Activated effector memory CD4-positive, alpha-beta T cell treated with anti-CD3 and anti-CD28 coated beads, Interleukin-2, amount 50 U/mL, for 16 hours (primary cell): Measurements from ENCODE around the gene AATF.

ENCODE experiments used
- DNase-seq: peaks from one replicate; pipeline ENCODE4 v3.0.0-alpha.2; 2020

The AATF gene

DNA sequence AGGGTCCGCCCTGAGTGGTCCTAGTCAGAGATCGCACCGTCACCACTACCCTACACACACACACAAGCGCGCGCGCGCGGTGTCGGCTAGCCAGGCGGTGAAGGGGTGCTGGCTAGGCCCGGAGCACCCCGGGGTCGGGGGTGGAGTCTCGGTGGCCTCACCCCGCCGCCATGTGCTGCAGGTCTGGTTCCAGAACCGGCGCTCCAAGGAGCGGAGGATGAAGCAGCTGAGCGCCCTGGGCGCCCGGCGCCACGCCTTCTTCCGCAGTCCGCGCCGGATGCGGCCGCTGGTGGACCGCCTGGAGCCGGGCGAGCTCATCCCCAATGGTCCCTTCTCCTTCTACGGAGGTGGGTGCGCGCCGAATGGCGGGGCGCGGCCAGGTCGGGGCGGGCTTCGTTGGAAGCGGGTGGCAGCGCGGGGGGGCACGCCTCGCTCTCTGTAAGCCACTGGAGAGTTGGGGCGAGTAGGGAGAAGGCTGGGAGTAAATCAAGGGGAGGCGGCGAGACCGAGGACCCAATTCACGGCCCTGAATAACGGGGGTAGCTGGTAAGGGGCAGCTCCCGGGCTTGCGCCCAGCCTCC, 6.6 kb upstream of the AATF start:
- peak; percentile 63 for DNase-seq

DNA sequence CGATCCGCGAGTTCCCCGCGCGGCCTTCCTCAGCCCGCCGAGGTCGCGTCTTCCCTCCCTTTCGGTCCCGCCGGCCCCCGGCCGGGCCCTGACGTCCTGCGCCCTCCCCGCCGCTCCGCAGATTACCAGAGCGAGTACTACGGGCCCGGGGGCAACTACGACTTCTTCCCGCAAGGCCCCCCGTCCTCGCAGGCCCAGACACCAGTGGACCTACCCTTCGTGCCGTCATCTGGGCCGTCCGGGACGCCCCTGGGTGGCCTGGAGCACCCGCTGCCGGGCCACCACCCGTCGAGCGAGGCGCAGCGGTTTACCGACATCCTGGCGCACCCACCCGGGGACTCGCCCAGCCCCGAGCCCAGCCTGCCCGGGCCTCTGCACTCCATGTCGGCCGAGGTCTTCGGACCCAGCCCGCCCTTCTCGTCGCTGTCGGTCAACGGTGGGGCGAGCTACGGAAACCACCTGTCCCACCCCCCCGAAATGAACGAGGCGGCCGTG, 6.1 kb upstream of the AATF start:
- peak; percentile 68 for DNase-seq

DNA sequence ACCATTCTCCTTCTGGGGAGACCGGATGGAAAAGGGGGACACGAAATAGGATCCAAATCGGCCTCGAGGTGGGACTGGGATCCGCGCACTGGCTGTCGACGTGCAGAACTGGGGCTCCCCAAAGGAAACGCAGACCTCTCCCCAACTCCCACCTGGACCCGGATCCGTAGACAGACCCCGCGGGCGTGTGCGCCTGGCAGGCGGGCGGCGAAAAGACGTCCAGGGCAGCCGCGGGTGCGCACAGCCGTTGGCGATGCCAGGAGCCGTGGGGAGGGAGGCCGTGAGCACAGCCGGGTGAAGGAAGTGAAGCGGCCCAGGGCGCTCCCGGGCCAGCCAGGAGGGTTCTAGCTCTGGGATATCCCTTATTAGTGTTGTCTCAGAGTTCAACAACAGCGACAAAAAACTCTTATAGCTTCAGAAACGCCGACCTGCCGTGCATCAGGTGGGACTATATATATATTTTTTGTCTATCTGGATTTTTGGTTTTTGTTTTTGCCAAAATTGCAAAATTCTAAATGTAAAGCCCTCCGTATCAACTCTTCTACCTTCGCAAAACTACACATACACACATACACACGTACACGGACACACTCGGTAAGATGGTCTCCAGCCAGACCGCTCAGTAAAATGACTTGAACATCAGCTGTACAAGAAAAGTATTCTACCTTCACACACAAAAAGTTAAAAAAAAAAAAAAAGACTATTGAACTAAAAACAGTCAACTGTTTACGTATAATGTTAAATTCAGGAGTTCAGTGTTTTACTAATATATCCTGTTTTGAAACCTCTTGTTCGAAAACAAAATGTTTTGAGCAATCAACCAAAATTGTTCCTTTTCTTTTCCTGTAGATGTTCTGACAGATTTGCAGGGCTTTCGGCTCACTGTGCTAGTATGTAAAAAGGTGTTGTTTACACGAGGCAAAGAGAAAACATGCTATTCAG, 5.2 kb upstream of the AATF start:
- peak; percentile 60 for DNase-seq

DNA sequence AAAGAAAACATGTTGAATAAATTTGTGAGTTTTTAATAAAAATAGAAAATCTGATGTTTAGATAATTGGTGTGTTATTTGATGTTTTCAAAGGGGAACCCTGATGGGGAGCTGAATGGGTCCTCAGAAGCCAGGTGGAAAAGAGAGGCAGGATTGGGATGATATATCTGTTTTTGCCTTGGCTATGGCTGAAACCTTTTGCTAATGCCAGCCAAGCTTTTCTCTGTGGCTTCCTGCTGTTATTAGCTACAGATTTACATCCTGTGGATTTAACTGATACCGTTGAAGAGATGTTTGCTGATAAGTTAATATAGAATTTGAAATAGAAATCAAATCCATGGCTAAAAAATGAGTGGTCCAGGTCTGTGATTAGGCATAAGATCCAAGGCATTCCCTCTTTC, 4.2 kb upstream of the AATF start:
- DNase-seq: no peak

DNA sequence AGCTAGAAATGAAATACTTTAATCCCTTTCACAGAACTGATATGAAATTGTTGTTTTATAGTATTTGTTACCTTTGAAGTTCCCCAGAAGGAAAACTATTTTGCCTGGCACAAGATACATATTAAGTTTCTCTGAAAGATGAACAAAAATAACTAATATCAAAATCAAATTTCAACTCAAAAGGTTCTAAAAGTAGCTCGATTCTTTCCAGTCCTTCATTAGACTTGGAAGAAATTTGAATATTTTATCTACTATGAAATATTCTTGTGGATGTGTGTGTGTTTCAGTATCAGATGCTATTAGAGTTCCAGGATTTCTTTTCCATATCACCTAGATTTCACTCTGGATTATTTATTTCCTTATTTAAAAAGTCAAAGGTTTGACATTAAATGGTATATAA, 3.6 kb upstream of the AATF start:
- no peak for DNase-seq

DNA sequence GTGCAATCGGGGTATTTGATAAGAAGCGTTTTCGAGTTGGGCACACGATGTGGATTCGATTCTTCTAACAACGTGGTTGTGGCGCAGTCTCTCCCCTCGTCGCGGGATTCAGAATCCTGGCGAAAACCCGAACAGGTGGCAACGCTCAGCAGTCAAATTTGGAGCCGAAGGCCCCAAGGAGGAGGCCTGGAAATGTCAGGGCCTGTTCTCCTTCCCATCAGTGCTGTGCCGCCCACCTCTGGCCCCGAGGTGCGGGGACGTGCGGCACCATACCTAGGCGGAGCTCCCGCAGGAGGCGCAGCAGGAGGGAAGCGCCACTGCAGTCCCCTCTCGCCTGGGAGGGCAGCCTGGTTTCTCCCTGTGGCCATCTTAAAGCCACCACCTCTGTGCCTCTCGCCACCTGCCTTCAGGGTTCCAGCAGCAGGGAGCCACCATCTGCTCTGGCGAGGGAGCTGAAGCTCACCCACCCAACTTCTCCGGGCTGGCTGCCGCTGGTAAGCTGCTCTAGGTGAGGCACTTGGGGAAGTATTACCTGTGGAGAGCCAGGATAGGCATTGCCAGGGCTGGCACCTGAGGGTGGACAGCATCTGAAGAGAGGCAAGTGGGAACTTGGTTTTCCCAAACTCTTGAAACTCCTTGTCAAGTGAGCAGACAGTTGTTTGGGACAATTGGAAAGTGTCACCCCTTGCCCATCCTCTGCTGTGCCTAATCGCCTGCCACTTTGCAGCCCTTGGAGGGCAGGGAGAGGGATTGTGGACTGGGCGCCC, 2.6 kb upstream of the AATF start:
- DNase-seq: no peak

DNA sequence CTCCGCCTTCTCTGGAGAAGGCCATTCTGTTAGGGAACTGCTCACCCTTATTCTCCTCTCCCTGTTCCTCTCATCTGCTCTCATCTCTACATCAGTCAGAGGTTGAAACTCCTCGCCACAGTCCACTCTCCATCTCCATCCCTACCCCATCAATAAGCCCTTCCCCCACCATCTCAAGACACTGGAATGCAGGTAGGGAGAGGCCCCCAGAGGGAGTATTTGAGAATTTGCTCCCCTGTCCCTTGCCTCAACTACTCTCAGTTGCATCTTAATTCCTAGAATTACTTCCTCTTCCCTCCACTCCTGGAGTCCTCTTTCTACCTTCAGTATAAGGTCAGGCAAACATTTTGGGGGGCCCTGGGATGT, 2.0 kb upstream of the AATF start:
- no peak for DNase-seq

DNA sequence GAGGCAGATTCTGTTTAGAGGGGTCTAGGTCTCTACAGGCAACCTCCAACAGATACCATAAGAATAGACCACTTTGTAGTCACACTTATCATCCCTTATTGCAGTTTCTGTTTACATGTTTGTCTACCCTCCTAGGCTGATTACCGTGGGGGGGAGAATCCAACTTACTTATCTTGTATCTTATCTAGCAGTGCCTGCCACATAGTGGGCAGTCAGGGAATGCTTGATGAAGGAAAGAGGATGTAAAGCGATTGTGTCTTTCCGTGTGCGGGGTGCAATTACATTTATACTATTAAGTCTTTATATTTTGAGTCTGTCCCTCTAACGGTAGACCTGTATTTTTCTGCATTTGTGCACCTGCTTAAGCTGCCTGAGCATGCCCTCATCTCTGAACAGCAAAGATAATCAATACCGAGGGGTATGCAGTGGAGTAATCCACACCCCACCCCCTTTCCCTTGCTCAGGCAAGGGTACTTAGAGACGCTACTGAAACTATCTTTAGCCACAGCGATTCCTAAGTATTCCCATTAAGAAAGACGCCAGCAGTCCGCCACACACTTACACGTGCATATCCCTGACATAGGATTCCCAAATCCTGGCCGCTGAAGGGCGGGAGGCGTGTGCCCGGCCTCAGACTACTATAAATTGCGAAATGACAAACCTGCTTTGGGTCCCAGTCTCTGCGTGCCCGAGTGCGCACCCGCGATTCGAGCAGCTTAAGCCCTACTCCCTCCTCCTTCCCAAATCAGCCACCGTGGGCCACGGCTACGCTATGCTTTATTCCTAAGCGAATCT, 635 bp upstream of the AATF start:
- no peak for DNase-seq

DNA sequence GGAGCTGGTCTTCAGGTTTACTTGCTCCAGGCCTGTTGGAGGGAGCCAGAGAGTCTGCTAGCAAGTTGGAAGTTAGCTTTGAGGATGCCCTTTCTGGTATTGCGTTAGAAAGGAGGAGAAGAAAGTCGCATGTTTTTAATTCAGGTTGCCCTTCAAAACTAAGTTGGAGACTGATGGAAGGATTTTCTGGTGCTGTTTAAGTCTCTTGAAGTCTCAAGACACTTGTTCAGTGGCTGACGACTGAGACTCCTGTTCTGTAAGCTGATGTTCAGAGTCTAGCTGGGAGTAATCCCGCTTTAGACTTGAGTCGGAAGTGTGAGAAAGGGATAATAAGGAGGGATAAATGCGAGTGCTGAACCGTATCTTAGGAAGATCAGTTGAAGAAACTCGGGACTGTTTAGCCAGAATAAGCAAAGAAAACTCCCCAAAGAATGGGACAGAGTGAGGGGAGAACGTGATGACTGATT, 740 bp downstream of the AATF start:
- no peak for DNase-seq

DNA sequence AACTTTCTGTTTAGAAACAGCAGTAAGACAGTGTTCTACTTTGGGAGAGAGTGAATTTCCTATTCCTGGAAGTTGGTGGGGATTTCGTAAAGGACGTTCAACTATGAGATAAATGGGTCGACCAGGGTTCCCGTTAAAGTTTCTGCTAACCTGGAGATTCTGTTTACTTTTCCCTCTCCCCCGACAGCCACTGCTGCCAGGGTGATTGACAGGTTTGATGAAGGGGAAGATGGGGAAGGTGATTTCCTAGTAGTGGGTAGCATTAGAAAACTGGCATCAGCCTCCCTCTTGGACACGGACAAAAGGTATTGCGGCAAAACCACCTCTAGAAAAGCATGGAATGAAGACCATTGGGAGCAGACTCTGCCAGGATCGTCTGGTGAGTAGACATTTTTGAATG, 1.3 kb downstream of the AATF start:
- no peak for DNase-seq

DNA sequence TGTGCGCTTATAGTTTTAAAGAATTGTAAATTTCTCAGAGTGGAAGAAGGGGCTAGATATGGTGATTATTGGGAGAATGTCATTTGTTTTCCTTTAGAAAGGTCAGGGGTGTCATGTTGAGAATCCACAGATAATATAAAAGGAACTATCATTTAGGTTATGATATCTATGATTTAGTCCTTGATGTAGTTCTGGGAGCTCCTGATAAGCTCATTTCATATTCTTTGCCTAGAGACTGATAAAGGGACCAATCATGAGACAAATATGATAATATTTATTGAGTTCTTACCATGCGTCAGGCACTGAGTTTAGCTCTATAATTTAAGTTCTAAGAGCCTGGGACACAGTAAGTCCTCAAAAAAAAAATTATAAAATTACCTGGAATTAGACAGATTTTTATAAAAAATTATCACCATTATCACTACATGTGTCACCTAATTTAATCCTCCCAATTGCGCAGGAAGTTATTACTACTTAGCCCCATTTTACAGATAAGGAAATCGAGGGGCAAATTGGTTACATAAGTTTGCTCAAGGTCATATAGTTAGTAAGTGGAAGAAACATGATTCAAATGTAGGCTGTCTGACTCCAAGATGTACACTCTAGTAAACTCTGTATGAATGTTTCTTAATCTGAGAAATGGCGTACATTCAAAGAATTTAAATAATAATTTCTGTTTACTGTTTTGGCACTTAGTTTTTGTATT, 2.5 kb downstream of the AATF start:
- no peak for DNase-seq

DNA sequence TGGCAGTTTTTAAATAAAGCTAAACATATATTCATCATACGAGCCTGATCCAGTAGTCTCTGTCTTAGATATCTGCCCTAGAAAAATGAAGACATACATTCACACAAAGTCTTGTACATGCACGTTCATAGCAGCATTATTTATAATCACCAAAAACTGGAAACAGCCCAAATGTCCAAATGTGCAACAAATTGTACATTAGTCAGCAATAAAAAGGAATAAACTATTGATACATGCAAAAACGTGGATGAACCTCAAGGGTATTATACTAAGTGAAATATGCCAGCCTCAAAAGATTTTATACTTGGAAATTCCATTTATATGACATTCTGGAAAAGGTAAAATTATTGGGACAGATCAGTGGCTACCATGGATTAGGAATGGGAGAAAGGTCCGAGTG, 22.8 kb downstream of the AATF start:
- DNase-seq: no peak

DNA sequence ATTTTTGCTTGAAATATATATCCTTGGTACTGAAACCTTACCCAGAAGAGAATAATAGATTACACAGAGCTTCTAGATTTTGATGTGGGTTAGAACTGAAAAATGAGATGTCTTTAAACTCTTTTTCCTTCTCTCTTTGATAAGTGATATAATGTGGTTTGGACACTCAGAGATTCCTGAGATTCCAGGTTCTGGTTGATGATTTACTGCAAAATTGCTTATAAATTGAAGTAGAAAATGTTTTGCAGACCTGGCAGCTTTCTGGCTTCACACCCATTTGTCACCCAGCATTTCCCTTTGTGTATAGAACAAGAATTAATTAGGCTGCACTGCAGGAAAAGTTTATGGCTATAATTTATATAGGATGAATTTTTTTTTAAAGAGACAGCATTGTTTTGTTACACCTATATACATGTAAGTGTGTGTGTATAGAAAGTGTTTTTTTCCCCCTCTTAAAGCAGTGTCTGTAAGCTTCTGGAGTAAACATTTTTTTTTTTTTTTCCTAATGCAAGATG, 23.5 kb downstream of the AATF start:
- no peak for DNase-seq

DNA sequence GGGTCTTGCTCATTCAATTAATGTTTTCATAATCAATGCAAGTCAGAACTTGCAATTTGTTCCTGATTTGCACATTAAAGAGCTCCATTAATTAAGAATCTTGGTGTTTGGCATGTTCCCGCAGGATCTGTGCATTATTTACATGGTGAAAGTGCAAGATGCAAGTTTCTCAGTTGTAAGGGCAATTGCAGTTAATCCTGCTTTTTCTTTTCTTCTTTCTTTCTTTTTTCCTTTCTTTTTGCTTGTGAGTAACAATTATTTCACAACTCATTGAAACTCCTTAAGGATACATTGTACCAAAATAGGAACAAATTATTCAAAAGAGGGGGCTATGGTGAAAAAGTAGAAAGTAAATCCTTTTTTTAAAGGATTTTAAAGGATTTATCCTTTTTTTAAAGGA, 24.2 kb downstream of the AATF start:
- DNase-seq: no peak

DNA sequence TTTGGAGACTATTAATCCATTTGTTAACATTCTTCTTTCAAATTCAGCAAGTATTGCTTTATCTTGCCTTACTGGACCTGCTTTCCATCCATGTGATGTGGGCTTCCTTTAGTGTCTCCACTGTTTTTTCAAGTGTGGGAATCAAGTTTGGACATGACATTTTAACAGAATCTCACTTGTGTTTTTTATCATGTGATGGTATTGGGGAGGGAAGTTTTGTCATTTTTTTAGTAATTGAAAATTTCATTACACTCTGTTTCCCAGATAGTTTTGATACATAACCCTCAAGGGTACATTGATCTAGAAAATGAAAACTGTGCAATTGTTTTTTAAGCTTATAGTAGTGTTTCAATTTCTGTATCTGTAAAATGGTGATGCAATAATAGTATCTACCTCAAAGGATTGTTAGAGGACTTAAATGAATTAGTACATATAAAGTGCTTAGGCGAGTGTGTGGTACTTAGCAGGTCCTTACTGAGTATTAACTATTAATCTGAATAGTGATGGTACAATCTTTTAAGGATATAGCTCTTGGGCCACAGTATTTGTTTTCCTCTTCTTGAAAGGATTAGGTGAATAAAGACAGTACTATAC, 27.3 kb downstream of the AATF start:
- DNase-seq: no peak

DNA sequence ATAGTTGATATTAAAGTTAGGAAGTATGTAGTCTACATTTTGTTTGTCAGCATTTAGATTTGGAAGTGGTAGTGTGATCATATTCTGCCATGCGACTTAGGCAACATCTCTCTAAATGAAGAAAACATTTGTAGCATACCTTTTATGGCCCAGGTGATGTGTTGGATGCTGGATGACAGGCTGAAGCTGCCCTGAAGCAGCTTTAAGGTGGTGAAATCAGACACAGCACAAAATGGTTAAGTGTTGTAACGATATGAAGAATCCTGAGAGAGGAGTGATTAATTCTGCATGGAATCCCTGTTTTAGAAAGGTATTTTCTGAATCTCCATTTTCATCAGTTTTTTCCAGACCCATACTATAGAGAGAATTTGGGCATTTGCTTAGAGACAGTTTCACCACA, 28.3 kb downstream of the AATF start:
- DNase-seq: no peak

DNA sequence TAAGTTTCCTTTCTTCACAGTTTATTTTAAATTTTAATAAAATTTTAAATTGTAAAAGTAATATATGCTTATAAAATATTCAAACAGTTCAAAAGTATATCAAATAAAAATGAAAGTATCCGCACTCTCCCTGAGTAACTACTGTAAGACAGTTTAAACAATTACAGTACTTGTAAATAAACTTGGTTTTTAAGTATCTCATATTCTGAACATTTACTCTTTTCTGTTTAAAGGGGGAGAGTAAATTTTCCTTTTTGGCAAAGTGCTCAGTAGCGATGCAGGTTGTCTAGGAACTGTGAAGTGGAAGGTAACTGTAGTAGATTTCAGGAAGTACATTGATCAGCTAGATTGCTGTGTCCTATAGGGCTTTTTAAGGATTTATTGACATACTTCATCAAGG, 28.8 kb downstream of the AATF start:
- DNase-seq: no peak

DNA sequence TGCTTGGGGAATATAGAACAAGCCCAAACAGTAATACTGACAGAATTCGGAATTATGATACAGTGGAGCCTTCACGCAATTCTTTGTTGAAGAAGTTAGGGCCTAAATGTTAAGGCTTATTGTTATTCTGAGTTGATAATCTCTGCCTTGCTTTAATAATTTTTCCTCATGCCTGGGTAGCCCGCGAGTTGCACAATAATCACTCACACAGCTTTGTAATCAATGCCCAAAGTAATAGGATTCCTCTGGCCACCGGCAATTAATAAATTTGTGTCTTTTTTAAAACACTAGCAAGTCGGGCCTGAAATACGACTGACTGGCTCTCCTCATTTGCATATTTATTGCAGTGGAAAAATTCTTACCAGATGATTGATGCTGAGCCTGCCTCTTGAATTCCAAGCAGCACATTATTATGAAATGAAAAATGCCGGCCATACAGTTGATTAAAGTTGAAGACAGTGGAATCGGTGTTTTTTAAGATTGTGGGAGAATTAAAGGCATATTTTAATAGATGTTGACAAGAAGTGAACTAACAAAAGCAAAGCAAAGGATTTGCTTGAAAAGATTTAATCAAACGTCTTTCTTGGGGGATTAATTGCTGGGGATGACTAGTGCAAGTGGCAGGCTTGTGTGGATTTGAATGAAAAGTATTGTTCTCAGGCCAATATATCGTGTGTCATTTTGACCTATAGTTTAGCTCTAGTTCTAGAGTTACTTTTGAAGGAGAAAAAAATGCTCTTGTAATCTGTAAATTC, 30.2 kb downstream of the AATF start:
- no peak for DNase-seq

DNA sequence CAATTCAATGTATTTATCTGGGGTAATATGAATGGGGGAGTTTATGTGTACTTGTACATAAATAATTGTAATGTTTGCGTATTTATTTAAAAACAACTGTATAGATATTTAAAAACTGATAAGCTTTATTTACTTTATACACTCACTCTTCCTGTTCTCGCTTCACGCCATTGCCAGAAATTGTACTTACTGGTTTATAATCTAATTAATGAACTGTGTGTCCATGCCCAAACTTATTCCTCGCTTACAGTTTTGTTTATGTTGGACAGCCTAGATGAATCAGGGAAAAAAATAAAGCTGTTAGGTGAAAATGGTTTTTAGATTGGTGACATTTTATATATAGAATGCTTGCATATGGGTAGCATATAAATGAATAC, 30.8 kb downstream of the AATF start:
- DNase-seq: no peak

DNA sequence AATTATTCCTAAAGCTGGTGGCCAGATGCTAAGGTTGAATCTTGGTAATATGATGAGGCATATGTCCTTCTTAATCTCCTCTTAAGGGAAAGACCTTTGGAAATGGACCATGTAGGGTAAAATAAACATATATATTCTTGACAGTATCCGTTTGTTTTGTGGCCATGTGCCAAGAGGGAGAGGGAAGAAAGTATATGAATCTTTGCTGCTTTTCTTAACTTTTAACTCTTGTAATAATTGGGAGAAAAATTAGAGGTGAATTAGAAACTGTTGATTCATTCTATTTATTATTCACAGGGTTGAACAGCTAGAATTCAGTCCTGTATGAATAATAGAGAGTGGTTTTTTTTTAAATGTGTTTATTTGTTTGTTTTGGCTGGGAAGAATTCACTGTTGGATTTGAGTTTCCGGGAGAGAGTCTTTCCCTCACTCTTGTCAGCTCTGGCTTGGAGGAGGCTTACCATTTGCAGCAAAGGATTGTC, 31.6 kb downstream of the AATF start:
- DNase-seq: no peak

DNA sequence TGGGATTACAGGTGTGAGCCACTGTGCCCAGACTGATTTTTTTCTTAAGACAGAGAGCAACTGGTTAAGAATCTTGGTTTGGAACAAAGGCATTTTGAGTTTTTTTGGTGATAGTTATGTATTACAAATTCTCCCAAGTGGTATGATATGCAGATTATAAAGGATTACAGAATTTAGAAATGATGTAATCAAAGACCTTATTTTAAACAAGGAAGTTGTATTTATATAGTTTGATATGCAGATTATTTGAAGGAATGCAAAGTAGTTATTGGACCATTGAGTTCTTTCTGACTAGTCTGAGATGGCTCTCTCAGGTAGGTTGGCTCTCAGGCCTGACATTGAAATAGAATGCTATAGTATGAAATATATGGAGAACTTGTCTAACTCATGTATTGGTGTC, 34.9 kb downstream of the AATF start:
- DNase-seq: no peak
